Measurements from ENCODE around the gene KCNC1. TPM values are rescaled to one million over a fixed set of nuclear protein-coding genes. Genes with fewer than 3 reads are reported as not detected.

KCNC1 gene
- total RNA-seq, 1 experiment from 2014 or later: not detected

Other genes with a start within 250 kb of the KCNC1 start
- not detected in 2 replicates for gene USH1C, start 190.4 kb upstream of the KCNC1 start, total RNA-seq (2014; rRNA removed; shearing (Covaris generic); ENCODE audit: low replicate concordance)
- not detected in 2 replicates for gene OTOG, start 187.5 kb upstream of the KCNC1 start, total RNA-seq (2014; rRNA removed; shearing (Covaris generic); ENCODE audit: low replicate concordance)
- not detected in 2 replicates for gene MYOD1, start 15.2 kb upstream of the KCNC1 start, total RNA-seq (2014; rRNA removed; shearing (Covaris generic); ENCODE audit: low replicate concordance)

Data from MG63 (cell line).